ENCODE measurements around the gene SOX1. TPM values are rescaled to one million over a fixed set of nuclear protein-coding genes. Genes with fewer than 3 reads are reported as not detected.

Gene SOX1
- total RNA-seq, 1 donor from 2014 or later = not detected

DNA sequence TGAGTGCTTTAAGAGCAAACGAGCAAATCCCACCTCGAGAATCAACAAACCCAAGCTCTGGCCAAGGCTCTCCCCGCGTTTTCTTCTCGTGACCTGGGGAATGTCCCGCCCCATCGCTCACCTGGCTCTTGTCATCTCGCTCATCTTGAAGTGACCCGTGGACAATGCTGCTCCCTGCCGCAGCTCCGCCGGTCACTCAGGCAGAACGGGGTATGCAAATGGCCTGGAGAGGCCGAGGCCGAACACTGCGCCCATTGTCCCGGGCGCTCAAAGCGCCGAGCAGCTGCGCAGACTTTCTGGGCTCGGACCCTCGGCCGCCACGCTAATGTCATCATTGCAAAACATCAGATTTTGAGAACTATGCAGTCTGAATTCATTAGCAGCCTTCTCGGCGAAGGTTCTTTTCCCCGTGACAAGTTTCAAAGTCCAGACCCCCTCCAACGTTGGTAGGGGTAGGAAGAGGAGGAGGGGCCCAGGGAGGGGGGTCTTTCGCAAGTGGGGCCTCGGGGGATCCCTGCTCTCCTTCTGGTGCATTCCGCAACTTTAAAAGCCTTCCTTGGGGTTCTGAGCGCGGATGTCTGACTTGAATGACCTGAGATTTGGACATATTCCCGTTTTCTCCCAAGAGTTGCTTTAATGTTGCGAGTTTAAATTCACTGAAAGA lies 39.7 kb downstream of the SOX1 start:
- no peak for DNase-seq (ENCODE audit: low spot score)

DNA sequence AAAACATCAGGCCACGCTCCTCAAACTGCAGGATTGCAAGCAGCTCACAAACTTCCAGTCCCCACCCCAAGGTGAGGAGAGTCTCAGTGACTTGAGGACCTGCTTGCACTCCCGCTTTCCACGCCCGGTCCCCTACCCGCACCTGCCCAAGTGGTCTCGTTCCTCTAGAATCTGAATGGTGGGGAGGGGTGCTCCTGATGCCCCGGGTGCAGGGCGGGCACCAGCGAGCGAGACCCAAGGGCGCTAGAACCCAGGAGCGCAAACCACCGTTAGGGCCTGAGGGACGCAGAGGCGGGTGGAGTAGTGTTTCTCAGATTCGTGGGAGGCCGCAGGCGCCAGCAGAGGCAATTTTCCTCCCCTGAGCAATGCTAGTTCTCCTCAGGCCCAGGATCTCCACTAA lies 40.3 kb downstream of the SOX1 start:
- no peak for DNase-seq (ENCODE audit: low spot score)

DNA sequence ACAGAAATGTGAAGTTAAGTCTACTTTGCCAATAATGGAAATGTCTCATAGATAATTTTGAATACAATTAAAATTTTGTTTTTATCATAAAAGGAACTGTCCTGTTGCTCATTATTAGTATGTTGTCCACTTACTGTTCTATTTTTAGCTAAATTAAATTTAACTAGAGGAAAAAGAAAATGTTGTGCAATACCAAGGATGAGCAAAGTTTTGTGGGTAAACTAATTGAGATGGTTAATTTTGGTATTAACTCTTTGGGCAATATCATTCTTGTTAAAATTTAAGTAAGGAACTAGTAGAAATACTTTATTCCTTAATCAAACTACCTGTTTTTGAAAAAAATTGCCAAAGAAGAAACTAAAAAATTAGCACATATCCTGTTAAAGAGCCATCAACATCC lies 43.5 kb downstream of the SOX1 start:
- no peak for DNase-seq (ENCODE audit: low spot score)

DNA sequence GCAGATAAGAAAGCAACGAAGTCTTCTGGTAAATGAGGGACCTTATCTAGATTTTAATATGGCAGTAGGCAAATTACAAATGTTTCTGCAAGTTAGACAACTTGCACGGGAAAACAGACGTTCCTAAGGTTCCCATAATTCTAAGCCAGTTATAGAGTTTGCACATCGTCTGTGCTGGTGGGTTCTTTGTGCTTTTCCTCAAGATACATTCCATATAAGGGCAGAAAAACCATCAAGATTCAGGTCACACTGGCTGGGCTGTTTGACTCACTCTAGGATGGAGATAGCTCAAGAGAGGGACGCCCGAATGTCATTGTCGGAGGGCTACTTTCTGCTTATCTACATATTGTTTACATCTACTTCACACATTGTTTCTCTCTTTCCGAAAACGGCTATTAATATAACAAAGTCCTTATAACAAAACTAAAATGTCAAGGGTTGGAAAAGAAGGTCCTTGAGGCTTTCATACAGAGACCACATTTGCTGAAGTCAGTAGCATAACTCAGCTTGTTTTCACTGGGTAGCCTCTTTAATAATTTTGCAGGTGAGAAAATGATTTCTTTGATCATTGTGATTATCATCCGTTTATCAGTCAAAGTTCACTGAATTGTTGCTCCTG lies 44.4 kb downstream of the SOX1 start:
- no peak for DNase-seq (ENCODE audit: low spot score)

DNA sequence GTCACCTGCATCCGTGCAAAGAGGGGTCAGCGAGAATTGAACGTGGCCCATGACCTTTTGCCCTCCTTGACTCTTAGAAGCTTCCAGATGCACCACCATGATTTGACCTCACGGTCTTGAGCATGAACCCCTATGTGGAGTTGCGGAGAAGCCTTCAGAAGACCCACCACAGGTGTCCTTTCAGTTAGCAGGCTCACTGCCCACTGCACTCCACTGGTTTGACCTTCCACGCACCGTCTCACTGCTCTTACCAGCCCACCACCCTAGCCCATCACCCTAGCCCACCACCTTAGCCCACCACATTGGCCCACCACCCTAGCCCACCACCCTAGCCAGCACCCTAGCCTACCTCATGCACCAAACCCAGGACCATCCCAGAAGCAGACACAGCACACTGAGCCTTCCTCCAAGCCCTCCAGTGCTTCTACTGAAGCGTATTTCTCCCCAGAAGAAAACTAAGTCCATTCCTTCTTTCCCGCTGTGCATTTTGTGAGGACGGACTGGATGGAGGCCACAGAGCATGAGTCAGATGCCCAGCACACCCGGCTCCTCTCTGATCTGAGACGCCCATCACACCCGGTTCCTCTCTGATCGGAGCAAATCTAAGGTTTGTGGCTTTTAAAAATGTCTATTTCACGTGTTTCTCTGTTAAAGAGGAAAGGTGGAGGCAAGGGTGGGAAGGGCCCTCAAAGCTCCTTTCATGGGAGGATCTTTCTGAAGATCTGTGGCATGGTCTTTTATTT lies 45.8 kb downstream of the SOX1 start:
- DNase-seq (ENCODE audit: low spot score) = no peak

DNA sequence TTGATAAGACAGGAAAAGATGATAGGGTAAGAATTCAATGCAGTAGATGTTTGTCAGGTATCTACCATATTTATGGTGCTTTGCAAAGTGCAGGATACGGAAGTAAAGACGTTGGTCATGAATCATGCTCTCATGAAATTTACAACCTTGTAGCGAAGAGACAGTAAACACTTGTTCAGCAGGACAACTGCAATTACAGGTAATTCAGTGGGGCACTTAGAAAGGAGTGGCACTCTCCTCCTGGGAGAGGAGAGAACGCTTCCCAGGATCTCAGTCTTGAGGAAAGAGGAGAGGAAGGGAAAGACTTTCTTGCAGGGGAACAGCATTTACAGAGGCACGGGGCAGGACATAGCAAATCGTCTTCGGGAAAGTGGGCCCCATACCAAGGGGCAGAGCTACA lies 46.4 kb downstream of the SOX1 start:
- DNase-seq (ENCODE audit: low spot score) = no peak

DNA sequence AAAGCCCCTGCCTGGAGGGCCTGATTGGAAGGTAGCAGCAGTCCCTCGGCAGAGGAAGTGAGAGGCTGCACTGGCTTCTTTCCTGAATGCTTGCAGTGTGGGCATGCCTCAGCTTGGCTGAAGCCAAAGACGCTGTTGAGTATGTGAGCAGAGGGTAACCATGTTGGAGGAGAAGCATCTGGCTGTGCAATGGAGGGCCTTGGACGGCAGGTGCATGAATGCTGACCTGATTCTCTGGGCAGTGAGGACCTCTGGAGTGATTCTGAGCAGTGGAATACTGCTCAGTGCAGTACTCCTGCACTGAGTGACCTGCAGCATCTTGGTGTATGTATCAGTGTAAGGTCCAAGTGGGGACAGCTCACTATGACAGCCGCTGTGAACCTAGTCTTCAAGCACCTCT lies 46.9 kb downstream of the SOX1 start:
- DNase-seq (ENCODE audit: low spot score) = no peak

DNA sequence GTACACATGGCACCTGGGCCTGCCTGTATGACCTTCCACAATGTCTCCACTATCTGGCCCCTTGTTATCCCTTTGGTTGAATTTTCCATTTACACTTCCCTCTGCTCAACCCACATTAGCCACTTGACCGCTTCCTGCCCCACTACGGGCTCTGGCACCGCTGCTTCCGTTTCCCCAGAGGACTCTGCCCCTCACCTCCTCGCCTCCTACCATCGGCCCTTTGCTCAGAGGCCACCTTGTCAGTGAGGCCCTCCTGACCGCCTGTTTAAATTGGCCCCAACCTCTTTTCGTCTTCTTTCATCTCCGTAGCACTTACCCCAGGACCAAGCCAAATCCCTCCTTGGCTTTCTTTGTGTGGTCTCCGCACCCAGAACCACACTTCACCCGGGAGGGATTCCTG lies 47.4 kb downstream of the SOX1 start:
- DNase-seq (ENCODE audit: low spot score) = no peak

DNA sequence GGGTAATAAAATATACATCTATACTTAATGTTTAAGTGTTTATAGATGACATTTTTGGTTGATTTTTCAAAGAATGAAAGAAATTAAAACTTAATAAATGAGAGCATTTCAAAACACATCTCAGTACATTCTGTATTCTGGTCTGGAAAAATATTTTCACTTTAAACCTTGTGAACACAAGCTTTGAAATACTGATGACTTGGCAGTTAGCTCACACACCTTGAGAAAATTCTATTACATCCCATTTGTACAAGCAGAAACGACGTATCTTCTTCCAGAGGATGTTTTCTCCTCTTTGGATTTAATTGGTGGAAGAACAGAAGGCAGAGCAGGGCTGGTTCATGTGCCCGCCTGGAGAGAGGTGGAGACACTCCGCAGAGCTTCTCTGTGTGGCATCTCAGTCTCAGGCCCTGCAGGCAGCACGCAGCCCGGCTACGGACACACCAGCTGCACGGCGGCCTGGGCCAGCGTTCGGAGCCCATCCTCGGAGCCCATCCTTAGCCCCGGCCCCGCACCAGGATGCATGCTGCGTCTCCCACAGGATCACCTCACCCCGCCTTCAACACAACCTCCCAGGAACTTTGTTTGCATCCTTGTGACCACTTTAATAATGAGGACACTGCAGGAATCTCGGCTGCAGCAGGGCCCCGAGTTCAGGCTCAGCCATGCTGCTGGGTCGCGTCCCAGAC lies 48.6 kb downstream of the SOX1 start:
- no peak for DNase-seq (ENCODE audit: low spot score)

DNA sequence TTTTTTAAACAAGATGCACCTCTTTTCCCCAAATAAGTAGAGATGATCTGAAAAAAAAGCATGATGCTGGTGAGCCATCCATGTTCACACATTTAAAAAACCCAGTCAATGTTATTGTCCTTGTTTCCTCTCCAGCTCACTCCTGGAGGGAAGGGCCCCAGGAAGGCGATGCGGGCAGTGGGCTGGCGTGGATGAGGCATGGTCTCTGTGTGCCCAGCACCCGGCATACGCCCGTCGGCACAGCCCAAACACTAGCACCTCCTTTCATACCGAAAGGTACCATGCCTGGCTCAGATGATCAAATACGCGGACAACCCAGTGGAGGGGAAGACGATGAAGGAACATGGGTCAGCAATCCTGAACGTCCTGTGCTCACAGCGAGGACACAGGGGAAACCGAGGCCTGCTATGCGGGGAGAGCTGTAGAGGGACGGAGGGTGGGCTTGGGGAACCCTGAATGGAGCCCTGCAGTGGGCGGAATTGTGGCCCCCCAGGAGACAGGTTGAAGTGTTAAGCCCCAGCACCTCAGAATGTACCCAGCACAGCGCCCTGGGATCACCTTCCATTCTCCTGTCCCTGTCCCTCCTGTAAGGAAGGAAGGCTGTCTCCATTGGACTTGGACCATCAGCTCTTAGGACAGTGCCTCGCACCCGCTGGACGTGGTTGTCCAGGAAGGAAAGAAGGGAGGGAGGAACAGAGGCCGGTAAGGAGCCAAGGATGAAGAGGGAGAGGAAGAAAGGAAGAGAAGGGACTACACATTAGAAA lies 49.4 kb downstream of the SOX1 start:
- DNase-seq (ENCODE audit: low spot score) = no peak

DNA sequence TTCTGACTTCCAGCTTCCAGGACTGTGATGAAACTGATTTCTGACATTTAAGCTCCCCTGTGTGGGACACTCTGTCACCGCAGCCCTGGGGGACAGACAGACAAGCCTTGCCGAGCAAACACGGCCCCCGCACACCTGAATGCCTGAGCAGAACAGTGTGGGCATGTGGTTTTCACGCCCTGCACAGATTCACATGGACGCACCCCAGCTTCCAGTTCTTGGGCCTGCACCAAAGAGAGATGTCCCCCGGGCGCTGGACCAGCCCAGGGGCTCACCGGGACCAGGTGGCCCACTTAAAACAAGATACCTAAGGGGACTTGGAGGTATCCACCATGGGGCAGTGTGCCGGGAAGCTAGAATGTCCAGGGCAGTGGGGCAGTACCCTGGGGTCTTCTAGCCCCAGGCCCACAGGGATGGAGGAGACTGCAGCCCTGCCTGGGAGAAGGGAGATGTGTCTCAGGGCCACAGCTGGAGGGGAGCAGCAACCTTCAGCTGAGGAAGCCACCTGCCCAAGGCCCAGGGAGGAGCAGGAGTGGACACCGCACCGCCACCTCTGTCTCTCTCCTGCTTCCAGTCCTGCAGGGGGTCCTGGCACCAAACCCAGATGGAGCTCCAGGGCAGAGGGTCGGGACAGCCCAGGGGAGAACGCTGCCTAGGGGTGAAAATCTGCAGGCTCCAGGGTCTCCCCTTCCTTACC lies 50.5 kb downstream of the SOX1 start:
- no peak for DNase-seq (ENCODE audit: low spot score)

DNA sequence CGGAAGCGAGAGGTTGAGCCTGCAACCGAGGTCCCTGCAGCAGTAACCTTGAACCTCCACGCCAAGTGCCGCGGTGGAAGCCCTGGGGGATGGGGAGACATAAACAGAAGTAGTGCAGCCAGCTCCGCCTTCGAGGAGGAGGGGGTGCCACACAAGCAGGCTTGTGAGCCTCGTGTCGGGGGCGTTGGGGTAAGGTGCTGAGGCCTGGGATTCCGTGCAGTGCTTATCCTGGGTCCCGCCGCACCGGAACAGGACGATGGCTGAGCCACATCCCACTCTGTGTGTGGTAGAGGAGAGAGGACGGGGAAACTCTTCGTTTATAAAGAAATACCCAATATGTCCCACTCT lies 51.0 kb downstream of the SOX1 start:
- DNase-seq (ENCODE audit: low spot score) = no peak

DNA sequence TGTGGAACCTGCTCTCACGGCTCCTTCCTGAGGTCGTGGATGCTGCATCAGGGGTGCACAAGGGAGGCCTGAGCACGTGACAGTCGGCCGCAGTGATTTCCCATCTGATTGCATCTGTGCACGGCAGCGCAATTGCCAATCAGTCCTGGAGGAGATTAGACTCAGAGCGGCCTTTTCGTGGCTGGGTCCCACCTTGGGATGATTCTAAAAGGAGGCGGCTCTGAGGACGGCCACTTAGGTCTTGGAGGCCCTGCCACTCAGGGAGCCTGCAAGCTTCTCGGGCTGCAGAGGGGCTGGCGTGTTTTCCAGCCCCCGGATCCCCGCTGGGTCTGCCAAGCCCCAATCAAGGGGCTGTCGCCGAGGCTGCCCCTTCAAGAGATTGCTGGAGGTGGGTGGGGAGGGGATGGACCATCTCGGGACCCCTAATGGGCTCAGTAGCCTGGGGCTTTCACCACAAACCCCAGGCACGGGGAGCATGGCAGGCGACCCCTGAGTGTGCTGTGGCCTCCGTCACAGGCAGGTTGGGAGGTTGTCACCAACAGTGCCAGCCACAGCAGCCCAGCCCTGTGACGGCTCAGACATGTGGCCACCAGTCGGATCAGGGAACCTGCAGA lies 51.6 kb downstream of the SOX1 start:
- DNase-seq (ENCODE audit: low spot score) = no peak

DNA sequence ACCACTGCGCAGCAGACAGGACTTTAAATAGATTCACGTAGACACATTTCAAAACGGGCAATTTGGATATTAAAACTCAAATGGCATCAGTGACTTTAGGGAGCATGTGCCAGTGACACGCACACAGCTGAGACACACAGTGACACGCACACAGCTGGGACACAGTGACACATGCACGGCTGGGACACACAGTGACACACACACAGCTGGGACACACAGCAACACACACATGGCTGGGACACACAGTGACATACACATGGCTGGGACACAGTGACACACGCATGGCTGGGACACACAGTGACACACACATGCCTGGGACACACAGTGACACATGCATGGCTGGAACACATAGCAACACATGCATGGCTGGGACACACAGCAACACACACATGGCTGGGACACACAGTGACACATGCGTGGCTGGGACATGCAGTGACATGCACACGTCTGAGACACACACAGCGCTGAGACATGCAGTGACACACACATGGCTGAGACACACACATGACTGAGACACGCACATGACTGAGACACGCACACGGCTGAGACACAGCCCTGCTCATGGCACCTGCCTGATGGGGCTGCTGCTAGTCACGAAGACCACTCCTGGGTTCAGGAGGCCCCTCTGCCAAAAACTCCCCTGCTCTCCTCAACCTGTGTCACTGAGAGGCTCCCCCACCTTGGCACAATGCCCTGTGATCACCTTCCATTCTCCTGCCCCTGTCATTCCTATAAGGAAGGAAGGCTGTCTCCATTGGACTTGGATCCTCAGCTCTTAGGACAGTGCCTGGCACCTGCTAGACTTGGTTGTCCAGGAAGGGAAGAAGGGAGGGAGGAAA lies 52.5 kb downstream of the SOX1 start:
- no peak for DNase-seq (ENCODE audit: low spot score)

DNA sequence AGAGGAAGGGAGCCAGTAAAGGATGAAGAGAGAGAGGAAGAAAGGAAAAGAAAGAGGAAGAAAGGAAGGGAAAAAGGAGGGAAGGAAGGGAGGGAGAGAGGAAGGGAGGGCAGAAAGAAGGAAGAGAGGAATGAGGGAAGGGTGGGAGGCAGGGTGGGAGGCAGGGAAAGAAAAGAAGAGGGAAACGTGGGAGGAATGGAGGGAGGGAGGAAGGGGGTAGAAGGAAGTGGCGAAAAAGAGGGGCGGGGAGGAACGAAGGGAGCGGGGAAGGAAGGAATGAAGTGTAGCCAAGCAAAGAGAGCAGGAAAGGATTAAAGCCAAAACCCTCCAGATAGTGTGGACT lies 53.1 kb downstream of the SOX1 start:
- no peak for DNase-seq (ENCODE audit: low spot score)

Measured in mucosa of gallbladder (tissue), 1 donor.